NCI-H510A (cell line): ENCODE data around the gene ECHDC1.
"Not testable (repeated sequence)": the region's sequence is repeated elsewhere in the genome, so short reads cannot be mapped to it uniquely, and the experiment has no call there.

ENCODE experiments used
- DNase-seq: peaks from one replicate; lab custom pipeline; 2025; lab: John Stamatoyannopoulos, UW

ECHDC1 gene

GRCh38 chr6:127341471-127342202 is 1.8 kb downstream of the ECHDC1 start:
- no peak for DNase-seq

GRCh38 chr6:127340171-127340570 is 3.2 kb downstream of the ECHDC1 start:
- DNase-seq, result no peak

DNA sequence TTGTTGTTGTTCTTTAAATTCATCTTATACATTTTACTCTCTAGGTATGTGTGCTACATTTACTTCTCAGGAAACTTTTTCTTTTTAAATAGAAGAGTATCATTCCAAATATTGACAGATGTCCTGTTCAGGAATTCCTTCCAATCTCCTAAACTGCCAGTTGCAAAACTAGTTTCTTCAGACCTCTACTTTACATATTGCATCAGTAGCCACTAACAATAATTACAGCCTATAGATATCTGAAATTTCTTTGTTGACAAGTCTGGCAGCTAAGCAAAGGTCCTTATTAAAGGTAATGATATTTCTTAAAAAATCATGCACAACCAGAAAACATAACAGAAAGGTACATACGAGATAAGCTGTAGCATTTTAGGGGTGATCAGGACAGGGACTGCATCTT is 4.5 kb downstream of the ECHDC1 start:
- no peak for DNase-seq

GRCh38 chr6:127332383-127332961 is 10.9 kb downstream of the ECHDC1 start:
- DNase-seq, result no peak

DNA sequence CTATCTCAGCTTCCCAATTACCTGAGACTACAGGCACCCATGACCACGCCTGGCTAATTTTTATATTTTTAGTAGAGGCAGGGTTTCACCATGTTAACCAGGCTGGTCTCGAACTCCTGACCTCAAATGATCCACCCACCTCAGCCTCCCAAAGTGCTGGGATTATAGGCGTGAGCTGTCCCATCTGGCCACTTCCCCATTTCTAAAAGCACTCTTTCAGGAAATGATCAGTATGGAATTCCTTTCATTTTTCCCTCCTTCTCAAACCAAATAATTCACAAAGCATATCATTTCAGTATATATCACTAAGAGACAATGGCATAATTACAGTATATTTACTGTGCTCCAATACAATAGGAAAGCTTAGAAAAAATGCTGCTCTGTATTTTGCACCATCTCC is 12.2 kb downstream of the ECHDC1 start:
- DNase-seq, result not testable (repeated sequence)

- no peak for DNase-seq
Observed at GRCh38 chr6:127328043-127328609, 15.3 kb downstream of the ECHDC1 start.

GRCh38 chr6:127319686-127320085 is 23.7 kb downstream of the ECHDC1 start:
- no peak for DNase-seq

- DNase-seq, result no peak
Observed at GRCh38 chr6:127317388-127318128, 25.9 kb downstream of the ECHDC1 start.

GRCh38 chr6:127305741-127306140 is 37.7 kb downstream of the ECHDC1 start:
- DNase-seq, result no peak

- DNase-seq, result no peak
Observed at GRCh38 chr6:127303917-127304316, 39.5 kb downstream of the ECHDC1 start.

DNA sequence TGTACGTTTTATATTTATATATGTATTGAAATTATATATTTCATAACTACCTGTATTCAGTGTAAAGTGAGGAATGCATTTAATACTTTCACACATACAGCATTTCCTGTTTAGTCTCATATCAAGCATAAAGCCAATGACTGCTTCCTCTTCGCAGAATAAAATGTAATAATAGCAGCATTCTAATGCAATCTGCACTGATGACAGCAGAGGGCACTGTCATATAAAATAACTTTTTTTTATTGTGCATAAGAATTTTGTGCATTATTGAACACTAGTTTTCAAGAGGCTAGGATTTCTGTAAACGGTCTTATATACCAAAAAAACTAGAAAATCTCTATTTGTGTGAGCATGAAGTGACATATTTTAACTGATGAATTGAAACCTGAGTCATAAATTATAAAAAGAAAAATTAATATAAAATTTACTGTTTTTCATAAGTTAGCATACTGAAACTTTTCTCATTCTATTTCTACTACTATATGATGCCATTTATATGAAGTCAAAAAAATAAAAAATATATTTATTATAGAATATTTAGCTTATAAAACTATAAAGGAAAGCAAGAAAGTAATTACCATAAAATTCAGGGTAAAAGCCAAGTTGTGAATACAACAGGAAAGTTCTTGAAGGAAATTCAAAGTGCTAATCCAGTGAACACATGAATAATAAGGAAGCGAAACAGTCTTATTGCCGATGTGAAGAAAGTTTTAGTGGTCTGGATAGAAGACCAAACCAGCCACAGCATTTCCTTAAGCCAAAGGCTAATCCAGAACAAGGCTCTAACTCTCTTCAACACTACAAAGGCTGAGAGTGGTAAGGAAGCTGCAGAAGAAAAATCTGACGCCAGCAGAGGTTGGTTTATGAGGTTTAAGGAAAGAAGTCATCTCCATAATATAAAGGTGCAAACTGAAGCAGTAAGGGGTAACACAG is 40.4 kb downstream of the ECHDC1 start:
- no peak for DNase-seq

DNA sequence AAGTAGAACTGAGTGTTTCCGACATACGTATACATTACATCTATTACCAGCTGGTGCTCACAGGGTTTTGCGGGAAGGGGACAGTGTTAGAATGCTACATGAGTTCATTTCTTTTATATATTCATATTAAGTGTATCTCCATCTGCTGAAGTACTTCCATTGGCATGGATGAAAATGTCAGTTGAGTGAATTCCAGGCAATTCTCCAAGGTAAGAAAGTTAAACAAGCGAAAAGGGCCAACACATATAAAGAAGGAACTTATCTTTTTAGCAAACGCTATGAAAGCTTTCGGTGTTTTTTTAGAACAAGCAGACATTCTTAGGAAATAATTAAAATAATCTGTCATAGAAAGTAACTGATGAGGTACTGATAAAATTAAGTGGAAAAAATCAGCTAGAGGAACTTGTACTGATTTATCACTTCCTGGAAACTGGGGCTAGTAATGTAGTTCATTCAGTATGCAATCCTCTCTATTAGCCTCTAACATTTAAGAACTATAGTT is 42.2 kb downstream of the ECHDC1 start:
- DNase-seq, result no peak

DNA sequence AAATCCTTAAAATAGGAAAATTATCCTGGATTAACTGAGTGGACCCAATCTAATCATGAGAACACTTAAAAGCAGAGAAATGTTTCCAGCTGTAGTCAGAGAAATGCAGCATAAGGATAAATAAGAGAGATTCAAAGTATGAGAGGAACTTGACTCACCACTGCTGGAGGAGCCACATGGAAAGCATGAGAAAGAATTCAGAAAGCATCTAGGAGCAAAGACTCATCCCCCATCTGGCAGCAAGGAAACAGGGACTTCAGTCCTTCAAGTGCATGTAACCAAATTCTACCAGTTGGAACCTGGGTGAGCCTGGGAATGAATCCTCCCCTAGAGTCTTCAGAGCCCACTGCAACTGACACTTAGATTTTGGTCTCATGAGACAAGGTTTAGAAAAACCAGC is 43.0 kb downstream of the ECHDC1 start:
- no peak for DNase-seq

GRCh38 chr6:127299522-127300240 is 43.7 kb downstream of the ECHDC1 start:
- DNase-seq, result no peak

DNA sequence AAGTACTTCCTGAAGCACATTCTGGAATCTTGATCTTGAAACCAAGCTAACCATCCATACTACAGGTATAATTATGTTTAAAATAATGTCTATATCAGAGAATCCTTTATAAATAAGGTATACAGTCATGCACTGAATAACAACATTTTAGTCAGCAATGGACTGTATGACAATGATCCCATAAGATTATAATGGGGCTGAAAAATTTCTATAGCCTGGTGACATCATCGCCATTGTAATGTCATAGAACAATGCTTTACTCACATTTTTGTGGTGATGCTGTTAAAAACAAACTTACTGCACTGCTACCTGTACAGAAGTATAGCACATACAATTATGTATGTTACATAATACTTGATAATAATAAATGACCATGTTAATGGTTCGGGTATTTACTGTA is 44.9 kb downstream of the ECHDC1 start:
- DNase-seq, result no peak

DNA sequence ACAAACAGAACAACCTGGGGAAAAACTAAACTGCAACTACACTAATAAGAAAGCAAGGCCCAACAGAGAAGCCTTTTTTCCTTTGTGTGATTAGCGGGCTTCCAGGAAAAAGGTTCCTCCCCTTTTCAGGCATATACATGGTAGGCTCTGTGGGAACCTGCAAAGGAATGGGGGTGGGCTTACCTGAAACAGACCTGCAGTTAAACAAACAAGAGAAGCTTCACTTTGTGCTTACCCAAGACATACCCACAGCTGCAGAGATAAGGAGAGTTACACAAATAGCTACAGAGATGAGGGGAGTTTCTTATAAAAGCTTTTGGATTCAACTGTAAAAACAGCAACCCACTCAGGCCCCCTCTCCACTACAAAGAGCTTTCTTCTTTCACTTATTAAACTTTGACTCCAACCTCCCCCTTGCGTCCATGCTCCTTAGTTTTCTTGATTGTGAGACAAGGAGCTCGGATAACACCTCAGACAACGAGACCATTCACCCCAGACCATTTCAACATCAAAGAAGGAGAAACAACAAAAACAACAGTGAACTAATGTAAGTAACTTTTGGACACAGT is 45.8 kb downstream of the ECHDC1 start:
- DNase-seq, result no peak

DNA sequence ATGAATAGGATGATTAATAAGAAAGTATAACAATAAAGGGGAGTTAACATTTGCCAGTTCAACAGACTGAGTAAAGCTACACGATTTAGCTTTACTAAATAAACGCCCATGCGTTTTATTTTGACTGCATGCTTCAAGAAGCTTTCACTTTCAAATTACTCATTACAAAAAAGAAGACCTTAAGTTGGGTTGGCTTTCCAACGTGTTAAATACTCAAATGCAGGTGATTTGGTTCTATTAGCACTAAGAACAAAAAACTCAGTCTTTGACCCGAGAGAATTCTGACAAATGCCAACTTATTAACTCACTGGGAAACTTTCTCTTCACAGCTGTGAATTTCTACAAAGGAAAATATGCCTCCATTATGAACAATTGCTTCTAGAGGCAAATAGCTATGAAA is 51.9 kb downstream of the ECHDC1 start:
- no peak for DNase-seq

DNA sequence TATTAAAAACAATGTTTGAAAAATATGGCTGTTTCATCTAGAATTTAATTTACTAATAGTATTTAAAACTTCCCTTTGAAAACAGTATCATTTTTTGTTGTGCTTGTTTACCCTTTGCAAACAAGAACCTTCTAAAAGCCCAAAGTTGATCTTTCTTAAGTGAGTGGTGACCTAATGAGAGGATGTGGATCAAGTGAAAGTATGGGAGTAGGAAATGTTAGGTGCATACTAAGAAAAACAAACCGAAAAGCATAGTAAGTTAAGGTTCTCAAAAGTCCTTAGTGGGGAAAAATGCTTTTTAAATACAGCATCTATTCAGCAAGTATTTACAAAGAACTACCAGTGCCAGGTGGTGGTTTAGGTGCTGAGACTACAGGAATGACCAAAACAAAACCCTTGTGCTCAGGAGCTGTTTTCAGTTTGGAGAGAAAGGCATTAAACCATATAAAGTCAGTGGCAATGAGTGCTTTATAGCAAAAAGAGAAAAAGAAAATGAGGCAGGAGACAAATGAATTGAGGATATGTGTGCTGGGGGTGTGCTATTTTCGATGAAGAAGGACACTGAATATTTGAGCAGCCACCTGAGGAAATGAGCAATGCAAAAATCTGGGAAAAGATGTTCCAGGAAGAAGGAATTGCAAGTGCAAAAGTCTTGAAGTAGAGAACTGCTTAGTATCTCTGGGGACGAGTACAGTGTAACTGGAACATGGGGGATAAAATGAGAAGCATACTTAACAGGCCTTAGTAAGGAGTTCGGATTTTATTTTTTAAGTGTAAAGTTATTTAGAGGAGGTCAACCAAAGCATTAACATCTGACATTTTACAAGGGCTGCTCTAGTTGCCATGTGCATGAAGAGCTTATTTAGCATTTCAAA is 52.8 kb downstream of the ECHDC1 start:
- no peak for DNase-seq

- no peak for DNase-seq
Observed at GRCh38 chr6:127289934-127290333, 53.5 kb downstream of the ECHDC1 start.

DNA sequence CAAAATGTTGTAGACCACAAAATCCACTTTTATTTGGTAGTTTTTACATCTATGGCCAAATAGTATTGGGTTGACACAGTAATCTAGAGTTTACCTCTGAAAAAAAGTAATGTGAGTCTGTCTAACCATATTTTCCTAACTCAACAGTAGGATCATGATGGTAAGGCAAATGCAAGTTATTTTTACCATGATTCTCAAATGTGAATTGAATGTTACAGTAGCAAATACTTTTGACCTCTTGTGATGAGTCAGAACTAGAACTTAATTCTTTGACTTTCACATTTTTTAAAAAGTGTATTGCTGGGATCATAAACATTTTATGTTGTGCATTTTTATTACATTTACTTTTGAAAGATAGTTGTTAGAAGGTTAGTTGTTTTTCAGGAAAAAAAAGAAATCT is 54.7 kb downstream of the ECHDC1 start:
- no peak for DNase-seq
